HL-60/S4 treated with retinoic acid at 250 ng/mL for 4 days and 3 days (cell line): ENCODE measurements around the gene CSK.
"Not testable (repeated sequence)": the region's sequence is repeated elsewhere in the genome, so short reads cannot be mapped to it uniquely, and the experiment has no call there.

Source experiments
- in situ Hi-C: fragments of 300-500 bp; cut with MboI; formaldehyde crosslinking; loops from 2 replicates; pipeline ENCODE4 v1.7.0; 2022; ENCODE audit warnings: low sequenced_read_pairs

The CSK gene

DNA sequence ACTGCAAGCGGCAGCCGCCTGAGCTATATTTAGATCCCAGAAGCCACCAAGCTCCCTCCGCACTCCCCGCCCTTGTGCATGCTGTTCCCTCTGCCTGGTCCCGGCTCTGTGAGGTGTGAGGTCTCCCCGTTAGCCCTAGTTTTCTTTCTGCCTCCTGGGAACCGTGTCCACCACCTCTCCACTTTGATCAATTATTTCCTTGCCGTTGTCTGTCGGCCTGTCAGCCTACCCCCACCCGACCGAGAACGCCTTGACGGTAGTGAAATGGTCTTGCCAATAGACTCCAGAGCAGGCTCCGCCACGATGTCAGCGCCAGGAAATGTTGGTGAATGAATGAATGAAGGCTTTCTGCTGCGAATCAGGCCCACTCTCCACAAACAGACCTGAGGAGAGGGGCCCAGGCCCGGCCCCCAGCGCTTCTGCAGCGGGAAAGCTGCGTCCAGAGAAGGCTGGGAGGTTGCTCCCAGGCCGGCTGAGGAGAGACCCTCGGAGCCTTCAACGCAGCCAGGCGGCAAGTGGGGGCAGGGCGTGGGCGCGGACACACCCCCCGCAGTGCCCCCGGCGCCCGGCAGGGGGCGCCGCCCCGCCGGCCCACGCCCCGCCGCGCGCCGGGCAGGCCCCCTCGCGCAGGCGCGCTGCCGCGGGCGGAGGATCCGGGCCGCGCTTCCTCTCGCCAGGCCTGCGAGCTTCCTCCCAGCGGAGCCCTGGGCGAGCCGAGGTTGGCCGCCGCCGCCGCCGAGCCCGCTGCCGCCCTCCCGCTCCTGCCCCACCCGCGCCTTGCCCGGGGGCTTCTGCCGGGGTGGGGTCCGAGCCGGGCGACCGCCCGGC lies at the start of gene CSK:
CSK (plus strand) TSS at position 650 of the 828 bp plus-strand sequence. CDS start 16,218 bp downstream, outside the sequence.
- in situ Hi-C loops, result no loop called here

- in situ Hi-C loops, result no loop called here
Observed at GRCh38 chr15:74732846-74733245, 49.0 kb upstream of the CSK start.

DNA sequence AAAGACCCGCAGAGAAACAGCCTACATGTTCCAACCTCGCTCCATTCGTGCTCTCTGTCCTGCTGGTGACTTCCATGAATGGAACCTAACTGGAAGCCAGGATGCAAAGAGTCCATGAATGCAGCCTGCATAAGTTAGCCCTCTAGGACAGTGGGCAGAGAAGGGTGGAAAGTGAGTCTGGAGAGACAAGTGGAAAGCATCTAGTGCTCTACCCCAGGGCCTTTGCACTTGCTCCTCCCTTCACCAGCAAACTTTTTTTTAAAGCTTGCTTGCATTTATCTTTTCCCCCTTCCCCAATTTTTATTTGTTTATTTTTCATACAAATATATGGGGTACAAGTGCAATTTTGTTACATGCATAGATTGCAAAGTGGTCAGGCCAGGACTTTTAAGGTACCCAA lies 48.6 kb upstream of the CSK start:
- in situ Hi-C loops, result no loop called here

GRCh38 chr15:74735305-74735704 lies 46.6 kb upstream of the CSK start:
- in situ Hi-C loops, result no loop called here

GRCh38 chr15:74738239-74738638 lies 43.6 kb upstream of the CSK start:
- in situ Hi-C loops, result not testable (repeated sequence)

- in situ Hi-C loops, result no loop called here
Observed at GRCh38 chr15:74742422-74742821, 39.5 kb upstream of the CSK start.

GRCh38 chr15:74746389-74746788 lies 35.5 kb upstream of the CSK start:
- in situ Hi-C loops, result no loop called here

DNA sequence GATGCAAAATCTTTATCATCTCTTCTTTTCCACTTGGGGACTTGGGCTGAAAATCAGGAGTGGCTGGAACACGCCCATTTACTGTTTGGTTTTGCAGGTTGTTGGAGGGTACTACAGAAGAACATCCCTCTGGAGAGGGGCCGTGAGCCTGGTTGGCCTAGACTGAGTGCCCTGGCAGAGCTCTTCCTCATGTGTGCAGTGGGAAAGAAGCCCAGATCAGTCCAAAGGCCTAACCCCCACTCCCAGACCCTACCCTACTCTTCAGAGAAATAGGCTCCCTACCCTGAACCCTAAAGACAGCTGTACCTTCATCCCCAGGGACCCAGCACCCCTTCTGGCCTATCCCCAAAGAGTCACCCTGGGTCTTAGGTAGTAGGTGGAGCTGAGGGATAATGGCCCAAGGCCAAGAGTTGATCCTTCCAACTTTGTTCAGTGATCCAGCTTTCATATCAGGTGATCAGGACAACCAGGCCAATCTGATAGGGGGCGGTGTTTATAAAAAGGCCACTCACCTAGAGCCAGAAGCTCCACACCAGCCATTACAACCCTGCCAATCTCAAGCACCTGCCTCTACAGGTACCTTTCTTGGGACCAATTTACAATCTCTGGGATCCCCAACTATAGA lies 33.4 kb upstream of the CSK start, which contains the start of gene CYP1A2:
CYP1A2 (plus strand) TSS at position 524 of the 625 bp plus-strand sequence. CDS start 894 bp downstream, outside the sequence.
- in situ Hi-C loops, result no loop called here

GRCh38 chr15:74749832-74750231 lies 32.0 kb upstream of the CSK start:
- in situ Hi-C loops, result loop anchor here (25.0 kb wide), 2 partner anchors 113 to 363 kb away; no protein-coding TSS in a partner anchor

DNA sequence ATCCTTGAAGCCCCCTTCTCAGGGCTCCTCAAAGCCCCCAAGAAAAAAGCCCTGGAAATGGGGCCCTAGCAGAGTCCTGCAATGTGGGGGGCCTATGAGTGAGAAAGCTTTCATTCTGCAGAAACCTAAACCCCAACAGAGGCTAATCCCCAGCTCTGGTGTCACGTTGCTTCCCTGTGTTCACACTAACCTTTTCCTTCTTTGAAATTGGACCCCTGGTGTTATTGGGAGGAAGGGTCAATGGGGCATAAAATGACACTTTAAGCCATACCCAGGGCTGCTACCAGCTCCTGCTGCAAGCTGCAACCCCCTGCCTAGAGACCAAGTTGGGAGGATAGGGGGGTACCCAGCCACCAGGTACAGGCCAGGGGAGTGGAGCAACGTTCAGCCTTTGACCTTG lies 31.1 kb upstream of the CSK start:
- in situ Hi-C loops, result loop anchor here (25.0 kb wide), 2 partner anchors 113 to 363 kb away; no protein-coding TSS in a partner anchor

DNA sequence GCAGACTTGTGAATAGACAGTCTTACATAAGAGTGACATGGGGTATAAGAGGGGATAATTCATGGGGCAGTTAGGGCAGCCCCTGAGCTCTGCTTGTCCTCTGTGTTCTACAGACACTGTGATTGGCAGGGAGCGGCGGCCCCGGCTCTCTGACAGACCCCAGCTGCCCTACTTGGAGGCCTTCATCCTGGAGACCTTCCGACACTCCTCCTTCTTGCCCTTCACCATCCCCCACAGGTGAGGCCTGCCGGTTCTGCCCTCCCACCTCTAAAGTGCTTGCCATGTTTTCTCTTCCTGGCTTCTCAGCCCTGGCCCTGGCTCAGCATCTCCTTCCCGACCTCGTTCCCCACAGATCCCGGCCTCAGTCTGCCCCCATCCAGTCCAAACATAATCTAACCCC lies 29.9 kb upstream of the CSK start:
- in situ Hi-C loops, result loop anchor here (25.0 kb wide), 2 partner anchors 115 to 365 kb away; no protein-coding TSS in a partner anchor

DNA sequence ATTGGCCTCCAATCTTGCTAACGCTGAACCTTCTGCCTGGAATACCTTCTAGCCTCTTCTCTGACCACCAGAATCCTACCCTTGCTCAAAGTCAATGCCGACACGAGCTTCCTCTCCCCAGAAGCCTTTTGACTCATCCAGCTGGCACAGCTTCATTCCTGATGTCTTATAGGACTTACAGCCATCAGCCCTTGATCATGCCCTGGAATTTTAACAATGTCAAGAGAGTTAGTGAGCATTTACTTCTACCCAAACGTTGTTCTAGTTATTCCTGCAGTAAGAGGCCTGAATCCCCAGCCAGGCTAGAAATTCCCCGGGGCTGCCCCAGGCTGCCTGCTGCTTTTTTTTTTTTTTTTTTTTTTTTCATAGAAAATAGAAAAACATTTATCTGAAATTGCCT lies 29.3 kb upstream of the CSK start:
- in situ Hi-C loops, result loop anchor here (25.0 kb wide), 2 partner anchors 115 to 365 kb away; no protein-coding TSS in a partner anchor

- in situ Hi-C loops, result loop anchor here (25.0 kb wide), 2 partner anchors 117 to 367 kb away; no protein-coding TSS in a partner anchor
Observed at GRCh38 chr15:74754593-74755215, 27.2 kb upstream of the CSK start.

- in situ Hi-C loops, result loop anchor here (25.0 kb wide), 2 partner anchors 121 to 371 kb away; no protein-coding TSS in a partner anchor
Observed at GRCh38 chr15:74758736-74759135, 23.1 kb upstream of the CSK start.

GRCh38 chr15:74762791-74763150 lies 19.1 kb upstream of the CSK start:
- in situ Hi-C loops, result loop anchor here (25.0 kb wide), 2 partner anchors 125 to 375 kb away; no protein-coding TSS in a partner anchor

GRCh38 chr15:74763416-74763815 lies 18.5 kb upstream of the CSK start:
- in situ Hi-C loops, result loop anchor here (25.0 kb wide), 2 partner anchors 126 to 376 kb away; no protein-coding TSS in a partner anchor

DNA sequence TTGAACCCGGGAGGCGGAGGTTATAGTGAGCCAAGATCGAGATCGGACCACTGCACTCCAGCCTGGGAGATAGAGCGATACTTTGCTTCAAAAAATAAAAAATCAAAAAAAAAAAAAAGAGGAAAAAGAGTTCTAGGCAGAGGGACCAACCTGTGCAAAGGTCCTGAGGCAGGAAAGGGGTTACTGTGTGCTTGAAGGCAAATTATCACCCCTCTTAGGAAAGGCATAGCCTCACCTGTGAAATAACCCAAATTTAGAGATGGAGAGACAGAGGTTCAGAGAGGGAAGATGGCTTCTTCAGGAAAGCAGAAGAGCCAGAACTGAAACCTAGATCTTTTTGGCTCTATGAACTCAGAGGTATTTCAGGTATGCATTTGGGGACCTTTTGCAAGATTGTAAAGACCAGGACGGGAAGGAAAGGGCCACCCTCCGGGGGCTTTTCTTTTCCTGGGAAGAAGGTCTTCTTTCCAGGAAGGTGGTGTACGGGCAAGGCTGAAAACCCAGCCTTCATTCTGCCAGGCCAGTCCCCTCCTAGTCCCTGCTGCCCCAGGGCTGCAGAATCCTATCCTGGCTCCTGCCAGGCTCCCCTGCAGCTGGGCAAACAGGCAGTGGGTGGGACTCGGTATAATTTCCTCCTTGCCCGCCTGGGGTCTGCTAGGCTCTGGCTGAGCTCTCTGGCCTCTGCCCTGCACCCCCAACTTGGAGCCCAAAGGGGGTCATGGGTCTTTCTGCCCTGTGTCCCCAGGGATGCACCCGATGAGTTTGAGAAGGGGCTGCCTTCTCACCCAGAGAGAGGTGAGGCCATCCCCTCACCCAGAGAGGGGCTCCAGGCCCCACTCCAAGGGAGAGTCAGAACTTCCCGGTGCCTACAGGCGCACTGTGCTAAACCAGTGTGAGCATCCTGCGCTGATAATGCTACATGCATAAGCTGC lies 14.4 kb upstream of the CSK start:
- in situ Hi-C loops, result loop anchor here (25.0 kb wide), 2 partner anchors 130 to 380 kb away; no protein-coding TSS in a partner anchor

- in situ Hi-C loops, result loop anchor here (25.0 kb wide), 2 partner anchors 131 to 381 kb away; no protein-coding TSS in a partner anchor
Observed at GRCh38 chr15:74768099-74768770, 13.6 kb upstream of the CSK start.

DNA sequence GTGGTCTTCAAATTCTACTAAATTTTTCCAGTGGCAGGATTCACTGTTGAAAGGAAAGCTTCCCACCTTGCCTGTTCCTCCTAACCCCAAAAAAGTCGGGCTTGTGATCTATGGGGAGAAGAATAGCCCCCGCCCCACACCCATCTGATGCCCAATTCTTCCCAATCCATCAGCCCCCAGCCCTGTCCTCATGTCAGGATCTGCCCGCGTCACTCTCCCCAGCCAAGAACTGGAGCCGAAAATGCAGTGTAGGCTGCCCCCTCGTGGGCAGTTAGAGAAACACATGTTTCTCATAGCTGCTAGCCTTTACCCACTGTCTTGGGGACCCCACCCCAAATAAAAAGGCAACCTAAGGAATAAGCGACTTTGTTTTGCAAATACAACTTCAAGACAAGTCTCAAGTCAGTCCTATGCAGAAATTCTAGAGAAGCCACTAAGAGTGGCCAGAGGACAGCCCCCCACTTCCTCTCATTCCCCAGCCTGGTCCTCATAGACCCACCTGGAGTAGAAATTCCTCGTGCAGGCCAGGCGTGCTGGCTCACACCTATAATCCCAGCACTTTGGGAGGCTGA lies 13.0 kb upstream of the CSK start:
- in situ Hi-C loops, result loop anchor here (25.0 kb wide), 2 partner anchors 132 to 382 kb away; no protein-coding TSS in a partner anchor
